Astrocyte of the spinal cord (primary cell): Measurements from ENCODE around the gene CDK2.
A peak's percentile ranks its signal among the peaks of the same experiment; 100 is the strongest.

Source experiments
- DNase-seq: peaks from one replicate; pipeline ENCODE4 v3.0.0; 2011; ENCODE audit warnings: low read depth, low spot score
- H3K4me3 ChIP-seq: 2 replicates; pipeline ENCODE4 v1.5.1; 2011; ENCODE audit warnings: low read depth, mild to moderate bottlenecking, low read length, moderate library complexity
- CTCF ChIP-seq: IDR thresholded peaks from 2 replicates; pipeline ENCODE4 v1.5.1; 2012; ENCODE audit warnings: low read depth, mild to moderate bottlenecking, low read length, inconsistent platforms
- in situ Hi-C: cut with HindIII; loops from 2 replicates; pipeline ENCODE4 v1.10.0; 2017; ENCODE audit warnings: low sequenced_read_pairs

Gene CDK2

GRCh38 chr12:55940065-55940732 lies 26.4 kb upstream of the CDK2 start:
- DNase-seq, result peak; percentile 81
- peak; percentile 97 for TF ChIP-seq CTCF
- H3K4me3 ChIP-seq, result no peak overlapping the region
- in situ Hi-C loops, result no loop called here

GRCh38 chr12:55942055-55942454 lies 24.6 kb upstream of the CDK2 start:
- in situ Hi-C loops, result no loop called here
- no peak for DNase-seq
- TF ChIP-seq CTCF, result no peak
- no peak overlapping the region for H3K4me3 ChIP-seq

GRCh38 chr12:55942577-55943136 lies 24.0 kb upstream of the CDK2 start:
- DNase-seq, result no peak
- in situ Hi-C loops, result no loop called here
- H3K4me3 ChIP-seq, result no peak overlapping the region
- TF ChIP-seq CTCF, result no peak

GRCh38 chr12:55946553-55946952 lies 20.1 kb upstream of the CDK2 start:
- in situ Hi-C loops, result no loop called here
- no peak overlapping the region for H3K4me3 ChIP-seq
- DNase-seq, result no peak
- TF ChIP-seq CTCF, result no peak

- no peak for TF ChIP-seq CTCF
- no peak overlapping the region for H3K4me3 ChIP-seq
- in situ Hi-C loops, result no loop called here
- no peak for DNase-seq
These were observed 11.3 kb upstream of the CDK2 start for GRCh38 chr12:55955344-55955743.

GRCh38 chr12:55955800-55956508 lies 10.7 kb upstream of the CDK2 start:
- in situ Hi-C loops, result no loop called here
- H3K4me3 ChIP-seq, result no peak overlapping the region
- DNase-seq, result peak; percentile 46
- peak; percentile 50 for TF ChIP-seq CTCF
